Liver (tissue), 3 donors: ENCODE results near the gene KPNA4.

Experiments used
- ATF3 ChIP-seq: IDR thresholded peaks from 2 replicates; pipeline ENCODE4 v1.6.1; 2016; ENCODE audit warnings: antibody characterized with exemption
- CTCF ChIP-seq: fragments of 150-350 bp; IDR thresholded peaks from 2 replicates; pipeline ENCODE4 v1.5.1; 2017; ENCODE audit warnings: improper control_type of control experiment, low read depth, low read length; ENCODE audit not compliant: missing input control
- EGR1 ChIP-seq, 2 donors: IDR thresholded peaks; 2 replicates each; pipeline ENCODE4 v1.6.1; 2016 to 2018; ENCODE audit warnings: antibody characterized with exemption in 2 of 2, low read depth in 2 of 2
- FOXA1 ChIP-seq: IDR thresholded peaks from 2 replicates; pipeline ENCODE4 v1.6.1; 2016; ENCODE audit warnings: antibody characterized with exemption
- FOXA2 ChIP-seq: IDR thresholded peaks from 2 replicates; pipeline ENCODE4 v1.6.1; 2016; ENCODE audit warnings: antibody characterized with exemption
- HNF4G ChIP-seq: IDR thresholded peaks from 2 replicates; pipeline ENCODE4 v1.6.1; 2016; ENCODE audit warnings: antibody characterized with exemption
- JUND ChIP-seq, 2 donors: IDR thresholded peaks; 2 replicates each; pipeline ENCODE4 v1.6.1; 2016; ENCODE audit warnings: antibody characterized with exemption in 2 of 2
- RAD21 ChIP-seq, 2 donors: IDR thresholded peaks; 2 replicates each; pipeline ENCODE4 v1.6.1; 2016; ENCODE audit warnings: antibody characterized with exemption in 2 of 2, mild to moderate bottlenecking in 2 of 2
- REST ChIP-seq: IDR thresholded peaks from 2 replicates; pipeline ENCODE4 v1.6.1; 2016; ENCODE audit warnings: antibody characterized with exemption, mild to moderate bottlenecking
- SP1 ChIP-seq: IDR thresholded peaks from 2 replicates; pipeline ENCODE4 v1.6.1; 2018; ENCODE audit warnings: antibody characterized with exemption, mild to moderate bottlenecking
- TAF1 ChIP-seq: conservative IDR thresholded peaks from 2 replicates; pipeline ENCODE4 v1.6.1; 2016; ENCODE audit warnings: antibody characterized with exemption, mild to moderate bottlenecking
- YY1 ChIP-seq: IDR thresholded peaks from 2 replicates; pipeline ENCODE4 v1.6.1; 2016; ENCODE audit warnings: antibody characterized with exemption, mild to moderate bottlenecking
- donor health status: healthy.
- donor health status: healthy.

GRCh38 chr3:160588023-160588422 is 22.7 kb upstream of the KPNA4 start:
- TF ChIP-seq CTCF (no peak), YY1 (no peak), RAD21 (IDR thresholded peaks at IDR 0.05) (peak in 1 of 2 donors; percentile 15), HNF4G (no peak), FOXA2 (peak; percentile 8), FOXA1 (no peak), JUND (IDR thresholded peaks at IDR 0.05) (no peak), SP1 (no peak), TAF1 (no peak), ATF3 (no peak), REST (no peak), EGR1 (IDR thresholded peaks at IDR 0.05; ENCODE audit: low read depth in 2 of 2) (no peak)
